ENCODE results near the gene ARID1B. TPM values are rescaled to one million over a fixed set of nuclear protein-coding genes. Genes with fewer than 3 reads are reported as not detected.

The ARID1B gene
- total RNA-seq, 4 donors from 2014 or later, result 157 to 315 (median 206) TPM

GRCh38 chr6:157128235-157128775 is 351.1 kb downstream of the ARID1B start:
- DNase-seq, result no peak
- Histone ChIP-seq H3K4me1 (peaks cover 3 to 10% of the 10 kb centered on the region in 2 donors), H3K27me3 (no peaks in the 10 kb centered on the region), H3K9me3 (no peaks in the 10 kb centered on the region), H3K27ac (no peak overlapping the region), H3K36me3 (no peaks in the 10 kb centered on the region), H3K4me3 (replicated peaks in 1 of 3) (no peak overlapping the region)
- 85 to 88% methylated on average over 5 of the region's 5 CpGs for WGBS, 2 donors
- intact Hi-C loops (cut with DNase I), result no loop called here
- TF ChIP-seq POLR2A (IDR thresholded peaks at IDR 0.05), result no peak
- no peak for TF ChIP-seq CTCF (IDR thresholded peaks at IDR 0.05)

- H3K4me1 ChIP-seq, result peaks cover 3 to 10% of the 10 kb centered on the region in 2 donors
- H3K27me3 ChIP-seq, result no peaks in the 10 kb centered on the region
- no peak for DNase-seq
- H3K27ac ChIP-seq, result no peak overlapping the region
- 93% methylated on average over 8 of the region's 8 CpGs for WGBS, 2 donors
- TF ChIP-seq POLR2A (IDR thresholded peaks at IDR 0.05) (no peak), CTCF (IDR thresholded peaks at IDR 0.05) (no peak)
- H3K9me3 ChIP-seq, result no peaks in the 10 kb centered on the region
- H3K36me3 ChIP-seq, result peaks cover 3 to 10% of the 10 kb centered on the region in 2 donors
- no peak overlapping the region for H3K4me3 ChIP-seq (replicated peaks in 1 of 3)
- intact Hi-C loops (cut with DNase I), result no loop called here
Measured at GRCh38 chr6:157131250-157131649, 354.1 kb downstream of the ARID1B start.

DNA sequence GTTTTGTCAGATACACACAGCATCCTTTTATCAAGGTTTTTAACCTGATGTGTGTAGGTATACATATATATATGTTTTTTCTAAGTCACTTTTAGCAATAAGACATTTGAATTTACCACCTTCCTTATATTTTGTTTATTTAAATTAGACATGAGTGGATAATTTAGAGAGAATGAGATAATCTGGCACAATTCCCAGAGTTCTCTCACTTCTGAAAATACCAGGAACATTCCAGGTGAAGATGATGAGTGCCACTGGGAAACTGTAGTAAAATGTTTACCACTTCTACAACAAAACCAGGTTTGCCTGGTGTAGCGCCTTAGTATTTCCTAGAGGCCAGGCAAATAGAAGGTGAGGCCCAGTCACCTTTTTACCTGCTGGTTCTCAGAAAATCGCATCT is 356.7 kb downstream of the ARID1B start:
- no peak overlapping the region for H3K4me3 ChIP-seq (replicated peaks in 1 of 3)
- no peaks in the 10 kb centered on the region for H3K9me3 ChIP-seq
- no peak for DNase-seq
- H3K27ac ChIP-seq, result no peak overlapping the region
- TF ChIP-seq POLR2A (IDR thresholded peaks at IDR 0.05) (no peak), CTCF (IDR thresholded peaks at IDR 0.05) (no peak)
- peaks cover 3 to 10% of the 10 kb centered on the region in 2 donors for H3K4me1 ChIP-seq
- H3K36me3 ChIP-seq, result peaks cover 3 to 11% of the 10 kb centered on the region in 2 donors
- WGBS, 2 donors, result 88 to 93% methylated on average over 2 of the region's 2 CpGs
- H3K27me3 ChIP-seq, result no peaks in the 10 kb centered on the region
- intact Hi-C loops (cut with DNase I), result no loop called here

DNA sequence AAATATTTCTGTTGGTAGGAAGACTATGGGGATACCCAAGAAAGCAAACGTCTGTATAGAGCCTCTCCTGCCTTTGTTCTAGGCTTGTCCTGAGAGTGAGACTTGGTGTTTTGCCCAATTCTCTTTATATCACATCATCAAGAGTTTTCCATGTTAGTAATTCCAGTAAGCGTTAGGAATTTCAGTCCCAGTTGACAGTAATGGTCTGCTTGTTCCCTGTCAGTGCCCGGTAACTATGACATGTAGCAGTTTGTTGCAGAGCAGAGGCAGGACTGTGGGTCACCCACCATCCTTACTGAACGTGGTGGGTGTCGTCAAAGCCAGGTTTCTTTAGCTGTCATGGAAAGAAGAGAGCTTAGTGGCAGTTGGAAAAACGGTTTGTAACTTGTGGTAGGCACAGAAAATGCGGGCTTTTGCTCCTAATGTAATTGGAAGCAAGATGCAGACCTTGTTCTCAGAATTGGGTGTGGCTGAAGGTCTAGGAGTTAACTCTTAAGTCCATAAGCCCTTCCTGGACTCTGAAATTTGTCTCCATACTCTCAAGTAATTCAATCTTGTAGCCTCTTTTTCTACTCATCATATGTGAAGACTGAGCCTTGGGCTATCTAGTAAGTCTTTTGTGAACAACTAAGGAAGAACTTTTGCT is 357.3 kb downstream of the ARID1B start:
- intact Hi-C loops (cut with DNase I), result no loop called here
- Histone ChIP-seq H3K27ac (no peak overlapping the region), H3K36me3 (peaks cover 3 to 11% of the 10 kb centered on the region in 2 donors), H3K4me3 (replicated peaks in 1 of 3) (no peak overlapping the region), H3K9me3 (no peaks in the 10 kb centered on the region), H3K4me1 (peaks cover under 1 to 5% of the 10 kb centered on the region in 2 donors), H3K27me3 (no peaks in the 10 kb centered on the region)
- WGBS, 2 donors, result 81 to 87% methylated on average over 7 of the region's 7 CpGs
- no peak for DNase-seq
- TF ChIP-seq CTCF (IDR thresholded peaks at IDR 0.05) (no peak), POLR2A (IDR thresholded peaks at IDR 0.05) (no peak)

GRCh38 chr6:157135691-157136090 is 358.5 kb downstream of the ARID1B start:
- Histone ChIP-seq H3K36me3 (peaks cover 3 to 11% of the 10 kb centered on the region in 2 donors), H3K4me3 (replicated peaks in 1 of 3) (no peak overlapping the region), H3K4me1 (no peaks in the 10 kb centered on the region), H3K27me3 (no peaks in the 10 kb centered on the region), H3K27ac (no peak overlapping the region), H3K9me3 (no peaks in the 10 kb centered on the region)
- intact Hi-C loops (cut with DNase I), result no loop called here
- no peak for DNase-seq
- WGBS, 2 donors, result 78 to 88% methylated on average over 1 of the region's 1 CpG
- TF ChIP-seq POLR2A (IDR thresholded peaks at IDR 0.05) (no peak), CTCF (IDR thresholded peaks at IDR 0.05) (no peak)
